ENCODE results near the gene PER1. TPM values are rescaled to one million over a fixed set of nuclear protein-coding genes. Genes with fewer than 3 reads are reported as not detected.

The PER1 gene
- total RNA-seq, 1 experiment from 2014 or later: 87.6 TPM

- H3K36me3 ChIP-seq (ENCODE audit: control insufficient read depth in 1 of 2, insufficient read depth in 2 of 2, low read length in 2 of 2): peaks cover 46 to 63% of the 10 kb centered on the region in 2 experiments
- no peaks in the 10 kb centered on the region for H3K9me2 ChIP-seq (ENCODE audit: insufficient read depth)
These were observed 4.3 kb downstream of the PER1 start for GRCh38 chr17:8147805-8148404.

More at GRCh38 chr17:8147805-8148404, 4.3 kb downstream of the PER1 start:
- Histone ChIP-seq H3K4me2 (ENCODE audit: low read length) (no peak overlapping the region), H3K9ac (ENCODE audit: low read length) (no peak overlapping the region), H2AFZ (ENCODE audit: low read depth, low read length, poor library complexity, severe bottlenecking) (no peak overlapping the region), H3K9me3 (ENCODE audit: control insufficient read depth in 1 of 2, insufficient read depth in 1 of 2, low read depth in 1 of 2, low read length in 2 of 2) (no peaks in the 10 kb centered on the region), H4K20me1 (ENCODE audit: insufficient read depth) (no peaks in the 10 kb centered on the region), H3K27ac (ENCODE audit: low read depth, low read length) (peak overlapping the region; percentile 18; the same call in 1 of the 2 replicates), H3K4me1 (ENCODE audit: control insufficient read depth in 1 of 2, insufficient read depth in 2 of 2, low read length in 2 of 2) (peaks cover 12 to 25% of the 10 kb centered on the region in 2 experiments), H3K4me3 (replicated peaks in 1 of 2; ENCODE audit: low read depth in 1 of 2, low read length in 2 of 2) (no peak overlapping the region), H3K79me2 (ENCODE audit: insufficient read depth, low read length) (peaks cover 31% of the 10 kb centered on the region), H3K27me3 (ENCODE audit: insufficient read depth, low read length) (no peaks in the 10 kb centered on the region)
- DNase-seq (ENCODE audit: low read depth, low spot score) (no peak), ATAC-seq (no peak)
- BruUV-seq (replicated peaks): no TSS peak
- CTCF ChIA-PET: no interaction called here
- RAD21 ChIA-PET (ENCODE audit: low non-redundant PET in 1 of 2, low total read pairs in 2 of 2, uncharacterized antibody in 2 of 2, unreplicated experiment in 2 of 2): no interaction called here
- TF ChIP-seq ZFX (IDR thresholded peaks at IDR 0.05): no peak
- no peak for TF ChIP-seq REST (IDR thresholded peaks at IDR 0.05; ENCODE audit: low read depth)
- TF ChIP-seq JUND (IDR thresholded peaks at IDR 0.05): no peak
- TF ChIP-seq MAX (IDR thresholded peaks at IDR 0.05): no peak
- no peak for TF ChIP-seq ZNF274 (IDR thresholded peaks at IDR 0.05; ENCODE audit: low read depth, low read length)
- no peak for TF ChIP-seq EZH2 (IDR thresholded peaks at IDR 0.05)
- TF ChIP-seq RAD21 (IDR thresholded peaks at IDR 0.05; ENCODE audit: low read depth): no peak
- no peak for TF ChIP-seq POLR2A (IDR thresholded peaks at IDR 0.05; ENCODE audit: borderline replicate concordance, extremely low read depth, insufficient read depth, insufficient read length)
- TF ChIP-seq SIN3A (IDR thresholded peaks at IDR 0.05; ENCODE audit: low read depth): no peak
- TF ChIP-seq CBX3 (IDR thresholded peaks at IDR 0.05; ENCODE audit: low read depth): no peak
- no peak for TF ChIP-seq ELF1 (IDR thresholded peaks at IDR 0.05; ENCODE audit: borderline replicate concordance, low read depth)
- no peak for TF ChIP-seq CTCF (IDR thresholded peaks at IDR 0.05 in 2 of 3, conservative IDR thresholded peaks at IDR 0.05 in 1 of 3; ENCODE audit: borderline replicate concordance in 1 of 3, insufficient read depth in 1 of 3, low read depth in 2 of 3, low read length in 2 of 3)
- TF ChIP-seq SP1 (IDR thresholded peaks at IDR 0.05; ENCODE audit: low read depth): no peak
- POLR2A ChIA-PET: interaction anchor here (1.0 kb wide), 1 partner anchor 9 kb away, joined by 3 read pairs; no protein-coding TSS in a partner anchor
- intact Hi-C loops (cut with micrococcal nuclease): no loop called here
